IPS-18c (cell line): ENCODE results near the gene PTH1R.

Experiments used
- H3K4me3 ChIP-seq: 2 replicates; pipeline ENCODE4 v1.7.0; 2013; ENCODE audit warnings: low read depth, mild to moderate bottlenecking, low read length, moderate library complexity; ENCODE audit not compliant: insufficient read depth
- H3K9me3 ChIP-seq: one replicate; pipeline ENCODE4 v1.6.1; 2013; ENCODE audit warnings: mild to moderate bottlenecking, low read length, moderate library complexity; ENCODE audit not compliant: control insufficient read depth, insufficient read depth

The PTH1R gene

GRCh38 chr3:46912986-46913385 is 35.5 kb downstream of the PTH1R start:
- no peaks in the 10 kb centered on the region for H3K9me3 ChIP-seq
- no peak overlapping the region for H3K4me3 ChIP-seq

- H3K4me3 ChIP-seq, result no peak overlapping the region
Observed at GRCh38 chr3:46913644-46914043, 36.1 kb downstream of the PTH1R start.

GRCh38 chr3:46914849-46915248 is 37.3 kb downstream of the PTH1R start:
- no peak overlapping the region for H3K4me3 ChIP-seq
- peaks cover 8% of the 10 kb centered on the region for H3K9me3 ChIP-seq

More at GRCh38 chr3:46913644-46914043, 36.1 kb downstream of the PTH1R start:
- peaks cover 6% of the 10 kb centered on the region for H3K9me3 ChIP-seq

- no peak overlapping the region for H3K4me3 ChIP-seq
- H3K9me3 ChIP-seq, result peaks cover 8% of the 10 kb centered on the region
Observed at GRCh38 chr3:46915297-46915822, 37.8 kb downstream of the PTH1R start.

- Histone ChIP-seq H3K9me3 (peaks cover 8% of the 10 kb centered on the region), H3K4me3 (no peak overlapping the region)
Observed at GRCh38 chr3:46916278-46916677, 38.8 kb downstream of the PTH1R start.

GRCh38 chr3:46916799-46917198 is 39.3 kb downstream of the PTH1R start:
- H3K9me3 ChIP-seq, result peaks cover 8% of the 10 kb centered on the region
- H3K4me3 ChIP-seq, result no peak overlapping the region

GRCh38 chr3:46917257-46917656 is 39.7 kb downstream of the PTH1R start:
- H3K9me3 ChIP-seq, result peaks cover 8% of the 10 kb centered on the region
- H3K4me3 ChIP-seq, result no peak overlapping the region

GRCh38 chr3:46918202-46918601 is 40.7 kb downstream of the PTH1R start:
- peaks cover 8% of the 10 kb centered on the region for H3K9me3 ChIP-seq
- H3K4me3 ChIP-seq, result no peak overlapping the region

GRCh38 chr3:46918634-46919033 is 41.1 kb downstream of the PTH1R start:
- H3K9me3 ChIP-seq, result peaks cover 8% of the 10 kb centered on the region
- no peak overlapping the region for H3K4me3 ChIP-seq

- Histone ChIP-seq H3K9me3 (peaks cover 8% of the 10 kb centered on the region), H3K4me3 (no peak overlapping the region)
Observed at GRCh38 chr3:46921041-46921440, 43.5 kb downstream of the PTH1R start.

- Histone ChIP-seq H3K4me3 (no peak overlapping the region), H3K9me3 (peaks cover 8% of the 10 kb centered on the region)
Observed at GRCh38 chr3:46921871-46922271, 44.4 kb downstream of the PTH1R start.

GRCh38 chr3:46922426-46922825 is 44.9 kb downstream of the PTH1R start:
- no peak overlapping the region for H3K4me3 ChIP-seq
- H3K9me3 ChIP-seq, result peaks cover 8% of the 10 kb centered on the region

GRCh38 chr3:46922871-46923558 is 45.5 kb downstream of the PTH1R start:
- Histone ChIP-seq H3K9me3 (peaks cover 8% of the 10 kb centered on the region), H3K4me3 (no peak overlapping the region)

GRCh38 chr3:46923559-46924350 is 46.2 kb downstream of the PTH1R start:
- peaks cover under 1% of the 10 kb centered on the region for H3K9me3 ChIP-seq
- no peak overlapping the region for H3K4me3 ChIP-seq

- Histone ChIP-seq H3K4me3 (no peak overlapping the region), H3K9me3 (no peaks in the 10 kb centered on the region)
Observed at GRCh38 chr3:46924921-46925584, 47.5 kb downstream of the PTH1R start.

- Histone ChIP-seq H3K4me3 (no peak overlapping the region), H3K9me3 (no peaks in the 10 kb centered on the region)
Observed at GRCh38 chr3:46925585-46925934, 48.0 kb downstream of the PTH1R start.

GRCh38 chr3:46926039-46926438 is 48.5 kb downstream of the PTH1R start:
- Histone ChIP-seq H3K9me3 (no peaks in the 10 kb centered on the region), H3K4me3 (no peak overlapping the region)

- Histone ChIP-seq H3K4me3 (no peak overlapping the region), H3K9me3 (no peaks in the 10 kb centered on the region)
Observed at GRCh38 chr3:46926447-46926846, 48.9 kb downstream of the PTH1R start.
